T-cell (primary cell): ENCODE results near the gene PNLIPRP2. TPM values are rescaled to one million over a fixed set of nuclear protein-coding genes. Genes with fewer than 3 reads are reported as not detected.

Experiments used
- ATAC-seq, 4 experiments: fragments of 200-7000 bp in 3 of 4; fragments of 150-1000 bp in 1 of 4; cut with Tn5 transposase; replicated peaks in 1 of 4; 1 replicate in 3 of 4; 2 replicates in 1 of 4; pipeline ENCODE4 v1.10.0; 2021; ENCODE audit warnings: moderate library complexity in 3 of 4, mild to moderate bottlenecking in 2 of 4, moderate number of reproducible peaks in 1 of 4
- CTCF ChIA-PET, 2 donors: fragments of 300-600 bp; sonication (Branson Sonifier 250); formaldehyde crosslinking; loops; one replicate each; lab custom pipeline; 2022; ENCODE audit warnings: antibody characterized with exemption in 2 of 2; lab: Charles Lee
- POLR2A ChIA-PET, 2 donors: fragments of 300-600 bp; sonication (Branson Sonifier 250); formaldehyde crosslinking; loops; one replicate each; lab custom pipeline; 2022; ENCODE audit warnings: antibody characterized with exemption in 2 of 2; lab: Charles Lee
- DNase-seq, 35 experiments: peaks; one replicate each; pipeline versions ENCODE4 v3.0.0 to v3.0.0-alpha.2; 2013 to 2023
- H3K27ac ChIP-seq: one replicate; pipeline ENCODE4 v1.5.1; 2013; ENCODE audit warnings: low read length
- H3K27me3 ChIP-seq, 2 experiments: replicated peaks in 1 of 2; 1 replicate in 1 of 2; 2 replicates in 1 of 2; pipeline versions ENCODE4 v1.6.1 to v1.7.0; 2013; ENCODE audit warnings: low read length in 1 of 2, mixed read lengths in 1 of 2; ENCODE audit not compliant: control insufficient read depth in 2 of 2, insufficient read depth in 2 of 2; ENCODE audit errors: extremely low read depth in 1 of 2
- H3K36me3 ChIP-seq, 2 donors: 1 replicate in 1 of 2; 2 replicates in 1 of 2; pipeline versions ENCODE4 v1.6.1 to v1.7.0; 2013; ENCODE audit warnings: low read length in 1 of 2; ENCODE audit not compliant: control insufficient read depth in 2 of 2, insufficient read depth in 1 of 2; ENCODE audit errors: extremely low read depth in 1 of 2
- H3K4me1 ChIP-seq, 2 experiments: 1 replicate in 1 of 2; 2 replicates in 1 of 2; pipeline versions ENCODE4 v1.6.1 to v1.7.0; 2013; ENCODE audit warnings: low read length in 2 of 2, mixed read lengths in 1 of 2; ENCODE audit not compliant: insufficient read depth in 2 of 2, control insufficient read depth in 1 of 2; ENCODE audit errors: extremely low read depth in 1 of 2
- H3K4me3 ChIP-seq, 2 donors: 1 replicate in 1 of 2; 2 replicates in 1 of 2; pipeline versions ENCODE4 v1.5.1 to v1.7.0; 2013; ENCODE audit warnings: mild to moderate bottlenecking in 2 of 2, low read length in 1 of 2, moderate library complexity in 1 of 2; ENCODE audit not compliant: control insufficient read depth in 1 of 2; ENCODE audit errors: extremely low read depth in 1 of 2
- H3K9me3 ChIP-seq: 2 replicates; pipeline ENCODE4 v1.7.0; 2013
- H3K27ac Mint-ChIP-seq, 2 donors: one replicate each; pipeline ENCODE4 v1.8.0; 2020 to 2021; ENCODE audit warnings: mild to moderate bottlenecking in 2 of 2, mixed read lengths in 2 of 2
- H3K27me3 Mint-ChIP-seq, 2 donors: one replicate each; pipeline ENCODE4 v1.8.0; 2021 to 2022; ENCODE audit warnings: mixed read lengths in 2 of 2
- H3K36me3 Mint-ChIP-seq: one replicate; pipeline ENCODE4 v1.8.0; 2021; ENCODE audit warnings: mixed read lengths
- H3K4me1 Mint-ChIP-seq, 3 donors: one replicate each; pipeline ENCODE4 v1.8.0; 2020 to 2022; ENCODE audit warnings: mixed read lengths in 3 of 3, mild to moderate bottlenecking in 1 of 3
- H3K4me3 Mint-ChIP-seq, 3 donors: one replicate each; pipeline ENCODE4 v1.8.0; 2020 to 2022; ENCODE audit warnings: mild to moderate bottlenecking in 3 of 3, mixed read lengths in 3 of 3, moderate library complexity in 3 of 3
- H3K9me3 Mint-ChIP-seq, 3 donors: one replicate each; pipeline ENCODE4 v1.8.0; 2020 to 2022; ENCODE audit warnings: mixed read lengths in 3 of 3
- WGBS: methylation state at CpG from one replicate; pipeline ENCODE4 v1.1.5; 2013; ENCODE audit warnings: missing lambda C conversion rate; ENCODE audit not compliant: insufficient coverage; 5-methylcytosine and 5-hydroxymethylcytosine counted together
- total RNA-seq, 35 experiments: library from RNA in 6 of 35; stranded (reverse) in 6 of 35; fragments of 120-200 nt in 1 of 35; gene quantifications; one replicate each; pipeline versions ENCODE4 v1.2.1 to v1.2.4 and lab custom pipeline; 2013 to 2026

PNLIPRP2 gene
- total RNA-seq, 5 donors from 2014 or later (not counting 1 experiment from before 2014, with no cell fraction given), result 0.82 to 0.96 (median 0.89) TPM; not detected in 2

- ChIA-PET POLR2A (no interaction called here), CTCF (no interaction called here)
- peaks cover 0 to 4% (median 0%) of the 10 kb centered on the region in 3 donors for H3K9me3 Mint-ChIP-seq
- H3K36me3 Mint-ChIP-seq, result no peaks in the 10 kb centered on the region
- H3K27ac Mint-ChIP-seq, result no peak overlapping the region
- H3K4me1 Mint-ChIP-seq, result no peaks in the 10 kb centered on the region
- no peak overlapping the region for H3K4me3 Mint-ChIP-seq
- H3K27me3 ChIP-seq, result peaks cover 0 to 34% of the 10 kb centered on the region in 2 experiments
- no peaks in the 10 kb centered on the region for H3K36me3 ChIP-seq
- H3K9me3 ChIP-seq, result no peaks in the 10 kb centered on the region
- H3K4me3 ChIP-seq, result no peak overlapping the region
- no peak for DNase-seq
- H3K27me3 Mint-ChIP-seq, result peaks cover 28 to 36% of the 10 kb centered on the region in 2 donors
- WGBS, result 72% methylated on average over 2 of the region's 3 CpGs
- no peak overlapping the region for H3K27ac ChIP-seq
- no peak for ATAC-seq
- peaks cover 0 to 4% of the 10 kb centered on the region in 2 experiments for H3K4me1 ChIP-seq
Measured at GRCh38 chr10:116611153-116611545, 9.6 kb upstream of the PNLIPRP2 start.

- DNase-seq (no peak), ATAC-seq (no peak)
- H3K4me3 ChIP-seq, result no peak overlapping the region
- Mint-ChIP-seq H3K27me3 (peaks cover 25 to 35% of the 10 kb centered on the region in 2 donors), H3K4me1 (no peaks in the 10 kb centered on the region), H3K27ac (no peak overlapping the region), H3K9me3 (peaks cover 0 to 4% (median 0%) of the 10 kb centered on the region in 3 donors), H3K36me3 (no peaks in the 10 kb centered on the region), H3K4me3 (no peak overlapping the region)
- POLR2A ChIA-PET, result interaction anchor here in 1 of 2 donors (0.5 to 0.7 kb wide), 2 partner anchors 54 to 228 kb away, joined by 4 to 6 read pairs; no protein-coding TSS in a partner anchor
- WGBS, result 89% methylated on average over 6 of the region's 8 CpGs
- no peaks in the 10 kb centered on the region for H3K36me3 ChIP-seq
- no peaks in the 10 kb centered on the region for H3K9me3 ChIP-seq
- no peak overlapping the region for H3K27ac ChIP-seq
- peaks cover 0 to 32% of the 10 kb centered on the region in 2 experiments for H3K27me3 ChIP-seq
- CTCF ChIA-PET, result interaction anchor here in 1 of 2 donors (0.7 kb wide), 1 partner anchor 176 kb away, joined by 5 read pairs; no protein-coding TSS in a partner anchor
- H3K4me1 ChIP-seq, result peaks cover 0 to 4% of the 10 kb centered on the region in 2 experiments
Measured at GRCh38 chr10:116612107-116612769, 8.5 kb upstream of the PNLIPRP2 start.

- Mint-ChIP-seq H3K27ac (no peak overlapping the region), H3K4me3 (no peak overlapping the region), H3K9me3 (peaks cover 0 to 4% (median 0%) of the 10 kb centered on the region in 3 donors), H3K27me3 (peaks cover 23 to 34% of the 10 kb centered on the region in 2 donors), H3K4me1 (no peaks in the 10 kb centered on the region), H3K36me3 (no peaks in the 10 kb centered on the region)
- no peak overlapping the region for H3K4me3 ChIP-seq
- POLR2A ChIA-PET, result no interaction called here
- H3K27me3 ChIP-seq, result peaks cover 0 to 32% of the 10 kb centered on the region in 2 experiments
- CTCF ChIA-PET, result interaction anchor here in 1 of 2 donors (0.6 kb wide), 1 partner anchor 9 kb away, joined by 3 read pairs; no protein-coding TSS in a partner anchor
- DNase-seq, result no peak
- no peaks in the 10 kb centered on the region for H3K9me3 ChIP-seq
- no peak overlapping the region for H3K27ac ChIP-seq
- 74% methylated on average over 2 of the region's 2 CpGs for WGBS
- H3K36me3 ChIP-seq, result no peaks in the 10 kb centered on the region
- H3K4me1 ChIP-seq, result peaks cover 0 to 4% of the 10 kb centered on the region in 2 experiments
- ATAC-seq, result no peak
Measured at GRCh38 chr10:116613471-116613870, 7.3 kb upstream of the PNLIPRP2 start.

GRCh38 chr10:116614796-116615195 lies 6.0 kb upstream of the PNLIPRP2 start:
- POLR2A ChIA-PET, result no interaction called here
- no peak overlapping the region for H3K27ac ChIP-seq
- ATAC-seq (no peak), DNase-seq (no peak)
- H3K4me1 ChIP-seq, result no peaks in the 10 kb centered on the region
- CTCF ChIA-PET, result no interaction called here
- Mint-ChIP-seq H3K4me1 (no peaks in the 10 kb centered on the region), H3K27me3 (peaks cover 15 to 27% of the 10 kb centered on the region in 2 donors), H3K36me3 (no peaks in the 10 kb centered on the region), H3K9me3 (peaks cover 0 to 4% (median 4%) of the 10 kb centered on the region in 3 donors), H3K4me3 (no peak overlapping the region), H3K27ac (no peak overlapping the region)
- H3K4me3 ChIP-seq, result no peak overlapping the region
- WGBS, result 48% methylated on average over 2 of the region's 2 CpGs
- H3K36me3 ChIP-seq, result no peaks in the 10 kb centered on the region
- H3K27me3 ChIP-seq, result peaks cover 0 to 19% of the 10 kb centered on the region in 2 experiments
- no peaks in the 10 kb centered on the region for H3K9me3 ChIP-seq

- CTCF ChIA-PET, result no interaction called here
- Histone ChIP-seq H3K9me3 (no peaks in the 10 kb centered on the region), H3K36me3 (no peaks in the 10 kb centered on the region), H3K27me3 (peaks cover 0 to 16% of the 10 kb centered on the region in 2 experiments), H3K4me3 (no peak overlapping the region), H3K27ac (no peak overlapping the region), H3K4me1 (no peaks in the 10 kb centered on the region)
- Mint-ChIP-seq H3K36me3 (no peaks in the 10 kb centered on the region), H3K9me3 (peaks cover 0 to 4% (median 4%) of the 10 kb centered on the region in 3 donors), H3K4me1 (no peaks in the 10 kb centered on the region), H3K27ac (no peak overlapping the region), H3K27me3 (peaks cover 11 to 24% of the 10 kb centered on the region in 2 donors), H3K4me3 (no peak overlapping the region)
- ATAC-seq, result no peak
- WGBS, result 100% methylated on average over 1 of the region's 3 CpGs
- POLR2A ChIA-PET, result no interaction called here
- DNase-seq, result no peak
Measured at GRCh38 chr10:116615199-116615776, 5.5 kb upstream of the PNLIPRP2 start.

- Mint-ChIP-seq H3K27me3 (peaks cover 20 to 33% of the 10 kb centered on the region in 2 donors), H3K4me3 (no peak overlapping the region), H3K4me1 (no peaks in the 10 kb centered on the region), H3K27ac (no peak overlapping the region), H3K36me3 (no peaks in the 10 kb centered on the region), H3K9me3 (peaks cover 0 to 4% (median 0%) of the 10 kb centered on the region in 3 donors)
- no peak overlapping the region for H3K27ac ChIP-seq
- POLR2A ChIA-PET, result no interaction called here
- no peak for DNase-seq
- no peak overlapping the region for H3K4me3 ChIP-seq
- CTCF ChIA-PET, result no interaction called here
- H3K9me3 ChIP-seq, result no peaks in the 10 kb centered on the region
- H3K36me3 ChIP-seq, result no peaks in the 10 kb centered on the region
- 76% methylated on average over 3 of the region's 8 CpGs for WGBS
- no peaks in the 10 kb centered on the region for H3K4me1 ChIP-seq
- ATAC-seq, result no peak
- peaks cover 0 to 9% of the 10 kb centered on the region in 2 experiments for H3K27me3 ChIP-seq
Measured at GRCh38 chr10:116621476-116621875, 723 bp downstream of the PNLIPRP2 start.
